HS-5 (cell line): ENCODE results near the gene DCAKD.

Experiments
- DNase-seq: peaks from one replicate; pipeline ENCODE4 v3.0.0-alpha.2; 2012; ENCODE audit warnings: low read depth

Gene DCAKD

GRCh38 chr17:45030733-45031132 is 20.7 kb downstream of the DCAKD start:
- no peak for DNase-seq

DNA sequence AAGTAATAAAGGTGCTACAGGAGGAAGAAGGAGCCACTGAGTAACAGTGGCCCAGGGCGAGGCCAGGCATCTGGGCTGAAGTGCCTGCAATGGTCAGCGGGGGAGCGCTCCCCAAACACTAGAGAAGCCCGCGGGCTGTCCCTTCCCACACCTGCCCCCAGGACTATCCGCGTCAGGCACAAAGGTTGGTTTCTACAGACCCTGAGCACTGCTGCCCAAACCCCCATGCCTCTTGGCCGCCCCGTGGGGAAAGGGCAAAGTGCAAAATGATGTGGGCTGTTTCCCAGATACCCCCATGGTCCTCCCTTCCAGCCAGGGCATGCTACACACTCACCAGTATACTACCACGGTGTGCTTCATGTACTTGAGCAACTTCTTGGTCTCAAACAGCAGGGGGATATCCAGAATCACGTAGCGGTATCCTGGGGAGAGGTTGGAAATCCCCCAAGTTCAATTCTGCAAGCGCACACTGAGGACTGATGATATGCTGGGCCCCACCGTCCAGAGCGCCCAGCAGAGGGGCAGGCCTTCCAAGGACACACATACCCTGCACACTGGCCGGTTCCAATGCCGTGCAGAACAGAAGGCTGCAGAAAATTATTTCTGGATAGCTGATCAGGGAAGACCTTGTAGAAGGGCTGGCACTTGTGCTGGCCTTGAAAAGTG is 21.5 kb downstream of the DCAKD start:
- DNase-seq, result no peak

DNA sequence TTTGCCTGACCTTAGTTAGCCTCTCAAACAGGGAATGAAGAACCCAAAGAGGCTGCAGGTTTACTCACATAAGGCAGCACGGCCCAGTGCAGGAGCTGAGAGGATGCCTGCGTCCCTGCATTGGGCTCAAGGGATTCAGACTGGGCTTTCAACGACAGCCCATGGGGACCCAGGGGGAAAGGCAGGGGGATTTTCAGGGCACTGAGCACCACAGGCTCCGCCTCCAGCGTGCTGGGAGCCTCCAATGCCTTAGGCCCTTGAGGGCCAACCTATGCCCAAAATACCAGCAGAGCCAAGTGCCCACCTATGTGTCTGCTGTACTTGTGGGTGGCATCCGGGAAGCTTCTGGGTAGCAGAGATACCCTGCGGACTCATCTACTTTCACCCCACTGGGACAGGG is 22.3 kb downstream of the DCAKD start:
- no peak for DNase-seq

- no peak for DNase-seq
Measured at GRCh38 chr17:45022655-45023339, 28.6 kb downstream of the DCAKD start.

GRCh38 chr17:45022288-45022648 is 29.2 kb downstream of the DCAKD start:
- no peak for DNase-seq

DNA sequence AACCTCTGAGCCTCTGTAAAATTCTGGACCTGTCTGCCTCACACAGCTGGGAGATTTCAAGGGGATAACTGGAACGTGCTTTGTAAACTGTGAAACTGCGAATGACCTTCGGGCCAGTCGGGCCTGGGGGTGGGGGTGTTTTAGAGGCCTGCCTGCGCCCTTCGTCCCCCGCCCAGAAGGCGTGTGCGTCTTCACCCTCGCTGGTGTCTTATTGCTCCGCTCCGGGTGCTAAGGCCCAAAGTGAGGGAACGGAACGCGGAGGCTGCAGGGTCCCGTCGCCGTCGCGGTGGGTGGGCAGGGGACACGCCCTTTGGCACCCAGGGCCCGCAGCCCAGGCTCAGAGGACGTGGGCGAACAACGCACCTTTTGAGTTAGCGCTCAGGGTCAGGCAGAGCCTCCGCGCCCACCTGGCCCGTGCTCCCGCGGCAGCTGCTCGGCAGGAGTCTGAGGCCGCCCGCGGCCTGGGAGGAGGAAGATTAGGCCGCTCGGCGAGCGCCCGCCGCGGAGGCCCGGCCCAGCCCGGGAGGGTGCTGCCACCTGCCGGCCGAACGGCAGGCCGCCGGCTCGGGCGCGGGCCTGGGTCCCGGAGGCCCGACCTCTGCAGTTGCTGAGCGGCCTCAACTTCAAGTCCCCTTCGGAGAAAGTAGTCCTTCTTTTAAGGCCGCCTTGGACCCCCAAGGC is 29.7 kb downstream of the DCAKD start:
- DNase-seq, result no peak

DNA sequence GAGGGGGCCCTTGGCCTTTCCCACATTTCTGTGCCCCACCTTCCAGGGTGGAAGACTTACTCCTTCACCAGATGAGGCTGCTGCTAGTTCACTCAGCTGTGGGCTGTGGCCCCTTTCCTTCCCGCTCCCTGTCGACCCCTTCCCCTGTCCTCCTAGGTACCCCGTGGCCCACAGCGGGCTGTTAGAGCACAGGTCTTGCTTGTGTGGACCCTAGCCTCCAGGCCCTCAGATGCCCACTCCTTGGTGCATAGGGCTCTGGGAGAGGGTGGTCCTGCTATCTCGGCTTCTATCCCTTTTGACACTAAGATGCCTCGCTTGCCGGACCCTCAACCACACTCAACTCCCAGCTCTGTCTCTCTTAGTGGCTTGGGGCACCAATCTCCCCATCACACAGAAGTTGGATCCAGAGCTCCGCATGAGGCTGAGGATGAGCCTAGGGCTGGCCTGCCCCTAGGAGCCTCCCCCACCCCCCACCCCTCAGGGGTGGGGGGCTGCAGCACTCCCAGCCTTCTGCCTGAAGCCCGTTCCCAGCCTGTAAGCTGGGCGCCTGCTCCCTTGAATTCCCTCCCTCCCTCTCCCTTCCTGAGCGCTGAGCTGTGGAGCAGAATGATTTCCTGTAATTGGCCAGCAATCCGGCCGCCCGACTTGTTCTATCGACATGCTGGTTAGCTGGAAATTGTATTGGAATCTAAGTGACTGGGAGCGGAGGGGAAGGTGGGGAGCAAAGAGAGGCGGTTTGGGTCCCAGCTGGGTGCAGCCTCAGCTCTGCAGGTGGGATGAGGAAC is 30.9 kb downstream of the DCAKD start:
- DNase-seq, result no peak

DNA sequence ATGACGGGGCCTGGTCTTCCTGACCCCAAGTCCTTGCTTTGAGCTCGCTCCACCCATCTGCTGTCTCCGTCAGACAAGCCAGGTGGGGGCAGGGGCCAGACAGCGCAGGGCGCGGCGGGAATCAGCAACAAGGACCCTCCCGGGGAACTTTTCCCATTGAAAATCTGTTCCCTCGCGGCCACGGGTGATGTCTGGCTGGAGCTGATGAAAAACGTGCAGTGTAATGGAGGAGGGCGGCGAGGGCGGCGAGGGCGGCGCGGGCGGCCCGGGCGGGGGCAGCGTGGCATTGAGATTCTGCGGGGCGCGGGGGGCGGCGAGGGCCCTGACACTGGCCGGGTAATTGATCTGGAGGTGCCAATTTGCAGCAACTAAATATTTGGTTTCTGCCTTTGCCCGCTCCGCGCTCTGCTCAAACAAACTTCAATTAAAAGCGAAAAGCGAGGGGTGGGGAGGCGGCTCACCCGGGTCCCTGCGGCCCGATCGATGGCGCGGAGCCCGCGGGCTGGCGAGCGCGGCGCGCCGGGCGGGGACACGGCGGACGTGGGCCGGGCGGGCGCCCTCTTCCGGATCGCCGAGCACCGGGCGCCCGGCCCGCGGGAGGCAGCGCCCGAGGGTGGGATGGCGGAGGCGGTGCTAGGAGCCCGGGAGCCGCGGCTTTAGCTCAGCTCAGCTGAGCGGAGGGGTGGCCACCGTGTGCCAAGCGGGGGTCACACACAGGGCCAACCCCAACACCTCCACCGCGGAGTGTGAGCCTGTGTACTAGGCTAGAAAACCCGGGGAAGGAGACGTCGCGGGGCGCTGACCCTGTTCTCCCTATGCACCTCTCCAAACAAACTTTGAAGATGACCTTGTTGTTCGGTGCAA is 32.4 kb downstream of the DCAKD start:
- no peak for DNase-seq

DNA sequence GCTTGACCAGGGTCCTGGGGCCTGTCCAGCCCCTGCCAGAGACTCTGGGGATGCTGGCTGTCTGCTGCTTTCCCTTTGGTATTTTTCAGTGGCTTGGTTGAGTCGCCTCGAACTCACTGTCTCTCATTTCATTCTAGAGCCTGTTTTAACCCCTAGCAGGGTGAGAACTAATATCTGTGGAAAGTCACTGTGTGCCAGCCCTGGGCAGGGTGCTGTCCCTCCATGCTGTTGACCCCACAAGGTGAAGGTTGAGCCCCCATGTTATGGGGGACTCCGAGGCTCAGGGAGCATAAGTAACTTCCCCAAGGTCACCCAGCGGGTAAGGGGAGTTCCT is 33.0 kb downstream of the DCAKD start:
- DNase-seq, result no peak

DNA sequence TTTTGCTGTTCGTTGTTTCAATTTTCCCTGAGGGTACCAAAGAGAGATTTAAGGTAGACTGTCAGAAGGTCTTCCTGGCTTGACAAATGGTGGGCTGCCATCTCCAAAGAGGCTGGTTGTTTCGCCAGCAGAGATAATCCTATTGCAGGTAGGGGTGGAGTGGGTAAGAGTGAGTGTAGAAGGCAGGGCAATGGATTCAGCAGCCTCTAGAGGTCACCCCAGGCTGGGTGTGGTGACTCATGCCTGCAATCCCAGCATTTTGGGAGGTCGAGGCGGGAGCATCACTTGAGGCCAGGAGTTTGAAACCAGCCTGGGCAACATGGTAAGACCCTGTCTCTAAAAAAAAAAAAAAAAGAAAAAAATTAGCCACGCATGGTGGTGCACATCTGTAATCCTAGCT is 34.6 kb downstream of the DCAKD start:
- DNase-seq, result no peak

- no peak for DNase-seq
Measured at GRCh38 chr17:45016237-45016636, 35.2 kb downstream of the DCAKD start.

DNA sequence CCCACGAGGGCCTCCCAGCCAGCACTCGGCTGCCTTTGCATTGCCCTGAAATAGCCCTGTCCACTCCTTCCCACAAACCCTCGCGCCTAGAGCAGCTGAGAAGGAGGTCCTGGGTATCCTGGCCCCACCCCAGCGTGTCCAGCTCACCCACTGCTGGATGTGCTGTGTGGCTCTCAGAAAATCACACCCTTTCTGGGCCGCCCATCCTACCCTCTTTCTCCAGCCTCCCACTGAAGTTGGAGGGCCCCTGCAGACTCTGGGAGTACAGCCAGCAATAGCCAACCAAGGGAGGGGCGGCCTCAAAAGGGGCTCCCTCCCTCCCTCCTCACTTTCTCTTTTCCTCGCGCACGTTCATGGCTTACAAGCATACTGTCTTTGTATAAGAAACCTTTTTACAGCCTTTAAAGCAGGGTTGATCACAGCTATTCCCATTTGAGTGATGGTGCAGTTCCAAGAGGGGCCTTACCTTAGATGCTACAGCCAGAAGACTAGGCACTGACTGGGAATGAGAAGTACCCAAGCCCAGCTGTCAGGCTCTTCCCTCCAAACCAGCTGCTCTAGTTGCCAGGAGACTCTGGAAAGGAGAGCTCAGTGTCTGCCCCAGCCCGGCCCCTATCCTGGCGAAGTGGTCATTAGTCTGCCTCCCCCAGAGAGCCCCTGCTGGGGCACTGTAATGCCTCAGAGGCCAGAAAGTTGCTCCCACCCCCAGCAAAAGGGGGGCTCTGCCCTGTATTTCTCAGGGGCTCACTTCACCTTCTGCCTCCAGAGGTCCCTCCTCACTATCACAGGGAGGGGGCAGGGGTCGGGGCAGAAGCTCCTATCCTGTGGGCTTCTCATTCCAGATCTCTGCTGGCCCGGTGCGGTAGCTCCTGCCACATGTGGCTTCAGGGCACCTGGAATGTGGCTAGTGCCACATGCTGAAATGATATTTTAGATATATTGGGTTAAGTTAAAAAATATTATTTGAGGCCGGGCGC is 38.1 kb downstream of the DCAKD start:
- no peak for DNase-seq

- DNase-seq, result no peak
Measured at GRCh38 chr17:45011767-45012166, 39.7 kb downstream of the DCAKD start.

DNA sequence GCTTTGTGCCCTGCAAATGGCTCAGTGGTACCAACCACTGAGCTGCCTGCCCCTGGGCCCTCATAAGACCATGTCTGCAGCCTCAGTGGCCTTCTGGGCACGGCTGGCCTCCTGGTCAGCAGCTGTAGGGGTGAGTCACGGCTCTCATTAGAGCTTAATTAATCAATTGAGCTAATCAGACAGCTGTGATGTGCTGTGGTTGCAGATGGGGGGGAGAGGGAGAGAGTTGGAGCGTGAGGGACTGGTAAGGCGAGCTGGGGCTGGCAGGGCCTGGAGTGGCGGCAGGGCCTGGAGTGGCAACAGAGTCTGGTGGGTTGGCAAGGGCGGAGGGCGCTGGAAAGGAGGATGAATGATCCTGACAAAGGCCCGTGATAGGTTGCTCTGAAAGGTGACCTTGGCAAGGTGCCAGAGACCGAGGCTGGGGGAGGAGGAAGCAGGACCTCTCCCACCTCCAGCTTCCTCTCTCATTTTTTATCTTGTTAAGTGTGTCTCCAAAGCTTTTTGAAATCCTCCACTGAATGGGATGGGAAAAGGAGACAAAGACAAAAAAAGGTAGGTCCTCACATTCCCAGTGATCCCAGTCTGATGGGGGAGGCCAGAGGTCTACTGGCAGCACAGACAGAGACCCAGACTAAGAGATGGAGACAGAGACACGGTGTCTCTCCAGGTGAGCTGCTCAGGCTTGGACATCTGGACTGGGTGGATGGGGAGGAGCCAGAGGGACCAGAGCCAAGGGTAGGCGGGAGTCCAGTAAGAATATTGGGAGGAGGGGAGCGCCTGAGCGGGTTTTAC is 41.6 kb downstream of the DCAKD start:
- DNase-seq, result no peak

- no peak for DNase-seq
Measured at GRCh38 chr17:45008216-45008615, 43.2 kb downstream of the DCAKD start.

- DNase-seq, result no peak
Measured at GRCh38 chr17:45006927-45007461, 44.4 kb downstream of the DCAKD start.

GRCh38 chr17:45005700-45006099 is 45.7 kb downstream of the DCAKD start:
- no peak for DNase-seq

- no peak for DNase-seq
Measured at GRCh38 chr17:45004388-45004787, 47.0 kb downstream of the DCAKD start.

- DNase-seq, result no peak
Measured at GRCh38 chr17:45003877-45004276, 47.6 kb downstream of the DCAKD start.

GRCh38 chr17:45001310-45001709 is 50.1 kb downstream of the DCAKD start:
- DNase-seq, result no peak
